Mammary epithelial cell (primary cell): ENCODE measurements around the gene RPL10.

ENCODE experiments used
- EZH2 ChIP-seq: IDR thresholded peaks from 2 replicates; pipeline ENCODE4 v1.6.1; 2012; ENCODE audit warnings: low read length, inconsistent platforms, borderline replicate concordance
- TF ChIP-seq, protein P1 (sequence below), 2 donors: IDR thresholded peaks in 1 of 2; conservative IDR thresholded peaks in 1 of 2; 2 replicates each; pipeline ENCODE4 v1.5.1; 2011 to 2012; ENCODE audit warnings: inconsistent platforms in 2 of 2, low read length in 2 of 2, mild to moderate bottlenecking in 2 of 2, control low read depth in 1 of 2, low read depth in 1 of 2; ENCODE audit not compliant: insufficient read depth in 1 of 2; ENCODE audit errors: extremely low read depth in 1 of 2

- TF ChIP-seq, protein P1, sequence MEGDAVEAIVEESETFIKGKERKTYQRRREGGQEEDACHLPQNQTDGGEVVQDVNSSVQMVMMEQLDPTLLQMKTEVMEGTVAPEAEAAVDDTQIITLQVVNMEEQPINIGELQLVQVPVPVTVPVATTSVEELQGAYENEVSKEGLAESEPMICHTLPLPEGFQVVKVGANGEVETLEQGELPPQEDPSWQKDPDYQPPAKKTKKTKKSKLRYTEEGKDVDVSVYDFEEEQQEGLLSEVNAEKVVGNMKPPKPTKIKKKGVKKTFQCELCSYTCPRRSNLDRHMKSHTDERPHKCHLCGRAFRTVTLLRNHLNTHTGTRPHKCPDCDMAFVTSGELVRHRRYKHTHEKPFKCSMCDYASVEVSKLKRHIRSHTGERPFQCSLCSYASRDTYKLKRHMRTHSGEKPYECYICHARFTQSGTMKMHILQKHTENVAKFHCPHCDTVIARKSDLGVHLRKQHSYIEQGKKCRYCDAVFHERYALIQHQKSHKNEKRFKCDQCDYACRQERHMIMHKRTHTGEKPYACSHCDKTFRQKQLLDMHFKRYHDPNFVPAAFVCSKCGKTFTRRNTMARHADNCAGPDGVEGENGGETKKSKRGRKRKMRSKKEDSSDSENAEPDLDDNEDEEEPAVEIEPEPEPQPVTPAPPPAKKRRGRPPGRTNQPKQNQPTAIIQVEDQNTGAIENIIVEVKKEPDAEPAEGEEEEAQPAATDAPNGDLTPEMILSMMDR (conservative IDR thresholded peaks at IDR 0.05 in 1 of 2, IDR thresholded peaks at IDR 0.05 in 1 of 2; ENCODE audit: extremely low read depth in 1 of 2, insufficient read depth in 1 of 2, low read depth in 1 of 2, low read length in 2 of 2), result no peak
- TF ChIP-seq EZH2, result no peak
Observed at GRCh38 chrX:154441564-154441963, 43.4 kb downstream of the RPL10 start.
